Measurements from ENCODE around the gene VPS33A. TPM values are rescaled to one million over a fixed set of nuclear protein-coding genes. Genes with fewer than 3 reads are reported as not detected.
"Not testable (repeated sequence)": the region's sequence is repeated elsewhere in the genome, so short reads cannot be mapped to it uniquely, and the experiment has no call there.

The VPS33A gene
- total RNA-seq, 1 donor from 2014 or later: 8.1 TPM

GRCh38 chr12:122203301-122204166 lies 62.8 kb downstream of the VPS33A start, which contains the start of gene B3GNT4:
Gene B3GNT4, plus strand, starts transcription at chr12:122203709. Its CDS starts 910 bp downstream, at chr12:122204619.
- no peak for TF ChIP-seq CTCF (IDR thresholded peaks at IDR 0.05)
- H3K4me1 ChIP-seq: peaks cover 5 to 10% of the 10 kb centered on the region in 2 donors
- H3K36me3 ChIP-seq: peaks cover 10 to 20% of the 10 kb centered on the region in 2 donors
- peak within 1 kb of the TSS; percentile 67 to 78 for H3K4me3 ChIP-seq
- no peak within 1 kb of the TSS for H3K27ac ChIP-seq
- no peak for DNase-seq (ENCODE audit: low spot score in 2 of 2)
- H3K9me3 ChIP-seq: no peaks in the 10 kb centered on the region
- no peaks in the 10 kb centered on the region for H3K27me3 ChIP-seq
- intact Hi-C loops (cut with DNase I): no loop called here

GRCh38 chr12:122202811-122203210 lies 63.5 kb downstream of the VPS33A start:
- DNase-seq (ENCODE audit: low spot score in 2 of 2); H3K27ac ChIP-seq; H3K9me3 ChIP-seq; H3K27me3 ChIP-seq; intact Hi-C loops (cut with DNase I); H3K4me1 ChIP-seq: not testable (repeated sequence)
- H3K36me3 ChIP-seq: peaks cover 4 to 13% of the 10 kb centered on the region in 2 donors
- H3K4me3 ChIP-seq: peak overlapping the region; percentile 67 to 78

- peaks cover 5 to 10% of the 10 kb centered on the region in 2 donors for H3K4me1 ChIP-seq
- H3K36me3 ChIP-seq: peaks cover 0 to 5% of the 10 kb centered on the region in 2 donors
- no peak for DNase-seq (ENCODE audit: low spot score in 2 of 2)
- no peaks in the 10 kb centered on the region for H3K9me3 ChIP-seq
- TF ChIP-seq CTCF (IDR thresholded peaks at IDR 0.05): no peak
- H3K27me3 ChIP-seq: no peaks in the 10 kb centered on the region
- H3K4me3 ChIP-seq: no peak overlapping the region
- intact Hi-C loops (cut with DNase I): no loop called here
- no peak overlapping the region for H3K27ac ChIP-seq
These were observed 64.3 kb downstream of the VPS33A start for GRCh38 chr12:122202017-122202416.

- no peaks in the 10 kb centered on the region for H3K36me3 ChIP-seq
- no peak overlapping the region for H3K27ac ChIP-seq
- no peak for TF ChIP-seq CTCF (IDR thresholded peaks at IDR 0.05)
- H3K4me3 ChIP-seq: no peak overlapping the region
- DNase-seq (ENCODE audit: low spot score in 2 of 2): no peak
- H3K4me1 ChIP-seq: peaks cover 5 to 10% of the 10 kb centered on the region in 2 donors
- intact Hi-C loops (cut with DNase I): no loop called here
- no peaks in the 10 kb centered on the region for H3K27me3 ChIP-seq
- H3K9me3 ChIP-seq: no peaks in the 10 kb centered on the region
These were observed 64.9 kb downstream of the VPS33A start for GRCh38 chr12:122201381-122201780.

GRCh38 chr12:122200541-122201175 lies 65.6 kb downstream of the VPS33A start:
- H3K9me3 ChIP-seq: no peaks in the 10 kb centered on the region
- TF ChIP-seq CTCF (IDR thresholded peaks at IDR 0.05): no peak
- H3K4me3 ChIP-seq: no peak overlapping the region
- intact Hi-C loops (cut with DNase I): no loop called here
- no peaks in the 10 kb centered on the region for H3K36me3 ChIP-seq
- DNase-seq (ENCODE audit: low spot score in 2 of 2): no peak
- H3K27me3 ChIP-seq: no peaks in the 10 kb centered on the region
- no peak overlapping the region for H3K27ac ChIP-seq
- H3K4me1 ChIP-seq: peaks cover 5 to 10% of the 10 kb centered on the region in 2 donors
